Measurements from ENCODE around the gene TAS1R1.

TAS1R1 gene

GRCh38 chr1:6574818-6575217 lies 19.7 kb downstream of the TAS1R1 start:
- DNase-seq, result no peak

- DNase-seq, result no peak
Measured at GRCh38 chr1:6577831-6578525, 22.9 kb downstream of the TAS1R1 start.

GRCh38 chr1:6578624-6579373 lies 23.7 kb downstream of the TAS1R1 start:
- DNase-seq, result no peak

- peak; percentile 99 for DNase-seq
Measured at GRCh38 chr1:6579374-6580118, 24.4 kb downstream of the TAS1R1 start, which contains the start of gene ZBTB48. Gene ZBTB48, plus strand, starts transcription at chr1:6579994. Its CDS starts 616 bp downstream, at chr1:6580610.

GRCh38 chr1:6580119-6580592 lies 25.0 kb downstream of the TAS1R1 start:
- no peak for DNase-seq

- no peak for DNase-seq
Measured at GRCh38 chr1:6580593-6581409, 25.7 kb downstream of the TAS1R1 start.

- no peak for DNase-seq
Measured at GRCh38 chr1:6581561-6582305, 26.6 kb downstream of the TAS1R1 start.

GRCh38 chr1:6582370-6582769 lies 27.3 kb downstream of the TAS1R1 start:
- DNase-seq, result no peak

GRCh38 chr1:6584126-6585080 lies 29.3 kb downstream of the TAS1R1 start:
- DNase-seq, result no peak

GRCh38 chr1:6585081-6585722 lies 30.1 kb downstream of the TAS1R1 start:
- DNase-seq, result no peak

GRCh38 chr1:6585841-6586240 lies 30.7 kb downstream of the TAS1R1 start:
- DNase-seq, result no peak

GRCh38 chr1:6586404-6586816 lies 31.3 kb downstream of the TAS1R1 start:
- no peak for DNase-seq

- no peak for DNase-seq
Measured at GRCh38 chr1:6587261-6588005, 32.3 kb downstream of the TAS1R1 start.

GRCh38 chr1:6588128-6588892 lies 33.2 kb downstream of the TAS1R1 start:
- DNase-seq, result no peak

- DNase-seq, result no peak
Measured at GRCh38 chr1:6588893-6589520, 33.9 kb downstream of the TAS1R1 start.

- DNase-seq, result no peak
Measured at GRCh38 chr1:6590046-6590445, 34.9 kb downstream of the TAS1R1 start.

- no peak for DNase-seq
Measured at GRCh38 chr1:6591222-6591621, 36.1 kb downstream of the TAS1R1 start.

- DNase-seq, result no peak
Measured at GRCh38 chr1:6591644-6592043, 36.5 kb downstream of the TAS1R1 start.

Data from activated CD4-positive, alpha-beta T cell treated with anti-CD3 and anti-CD28 coated beads for 48 hours (primary cell).